Lung (tissue), 12 donors: Measurements from ENCODE around the gene RETREG1. TPM values are rescaled to one million over a fixed set of nuclear protein-coding genes. Genes with fewer than 3 reads are reported as not detected.

Experiments
- ATAC-seq: fragments of 200-7000 bp; cut with Tn5 transposase; one replicate; pipeline ENCODE4 v1.9.1; 2020; ENCODE audit warnings: moderate number of reproducible peaks; ENCODE audit not compliant: insufficient read depth, low FRiP score
- DNase-seq, 3 donors: peaks; one replicate each; pipeline ENCODE4 v3.0.0-alpha.2; 2013 to 2017
- H3K27ac ChIP-seq, 2 donors: one replicate each; pipeline ENCODE4 v1.5.1; 2013; ENCODE audit warnings: mild to moderate bottlenecking in 2 of 2, moderate library complexity in 2 of 2, control low read depth in 1 of 2, inconsistent platforms in 1 of 2, low read depth in 1 of 2, low read length in 1 of 2
- H3K27me3 ChIP-seq, 3 donors: one replicate each; pipeline ENCODE4 v1.5.1; 2013; ENCODE audit warnings: low read length in 2 of 3; ENCODE audit not compliant: control insufficient read depth in 3 of 3, insufficient read depth in 3 of 3
- H3K36me3 ChIP-seq, 4 donors: one replicate each; pipeline ENCODE4 v1.5.1; 2013; ENCODE audit warnings: low read length in 4 of 4, mild to moderate bottlenecking in 1 of 4, moderate library complexity in 1 of 4; ENCODE audit not compliant: control insufficient read depth in 4 of 4, insufficient read depth in 4 of 4
- H3K4me1 ChIP-seq, 5 donors: one replicate each; pipeline ENCODE4 v1.5.1; 2013; ENCODE audit warnings: low read length in 5 of 5, mild to moderate bottlenecking in 2 of 5, moderate library complexity in 1 of 5; ENCODE audit not compliant: control insufficient read depth in 5 of 5, insufficient read depth in 5 of 5
- H3K4me3 ChIP-seq: one replicate; pipeline ENCODE4 v1.5.1; 2013; ENCODE audit warnings: mild to moderate bottlenecking, control low read depth, moderate library complexity
- H3K9ac ChIP-seq, 2 donors: one replicate each; pipeline ENCODE4 v1.5.1; 2013; ENCODE audit warnings: low read length in 2 of 2, control low read depth in 1 of 2; ENCODE audit not compliant: insufficient read depth in 1 of 2
- H3K9me3 ChIP-seq, 4 donors: one replicate each; pipeline ENCODE4 v1.5.1; 2013; ENCODE audit warnings: low read length in 3 of 4, mild to moderate bottlenecking in 1 of 4, moderate library complexity in 1 of 4; ENCODE audit not compliant: control insufficient read depth in 4 of 4, insufficient read depth in 3 of 4
- WGBS, 2 donors: extraction: QIAGEN DNeasy Blood & Tissue Kit; methylation state at CpG; one replicate each; pipeline ENCODE4 v1.1.7; 2013; 5-methylcytosine and 5-hydroxymethylcytosine counted together
- polyA plus RNA-seq, 2 donors: library from polyadenylated mRNA; stranded (reverse); fragments of 200-250 nt; gene quantifications; one replicate each; pipeline ENCODE4 v1.2.1, GENCODE V29; 2013
- total RNA-seq, 2 donors: library from RNA; depleted of rRNA in 1 of 2; stranded (reverse); fragments of >200 nt in 1 of 2; gene quantifications; one replicate each; pipeline ENCODE4 v1.2.1, GENCODE V29; 2014 to 2021
- TF ChIP-seq, protein P1 (sequence below): IDR thresholded peaks from 2 replicates; pipeline ENCODE4 v1.5.1; 2012; ENCODE audit warnings: mild to moderate bottlenecking; ENCODE audit errors: control extremely low read depth, extremely low read depth
- donor health status: control.
- donor health status: control.
- donor health status: Bipolar disorder and iron deficiency.
- donor health status: healthy.
- donor health status: DM: yes; HTN: yes; CAD: no.

Gene RETREG1
- total and polyA plus RNA-seq, 4 donors: 6.8 to 19.5 (median 9.6) TPM

- 84 to 88% methylated on average over 4 of the region's 4 CpGs for WGBS, 2 donors
Observed at GRCh38 chr5:16531063-16531648, 85.6 kb downstream of the RETREG1 start.

GRCh38 chr5:16529306-16529705, 87.5 kb downstream of the RETREG1 start:
- H3K27ac ChIP-seq: peak overlapping the region in 1 of 2 donors; percentile 67
- H3K9ac ChIP-seq: no peak overlapping the region

More at GRCh38 chr5:16531063-16531648, 85.6 kb downstream of the RETREG1 start:
- H3K4me3 ChIP-seq: no peak overlapping the region
- TF ChIP-seq, protein P1, sequence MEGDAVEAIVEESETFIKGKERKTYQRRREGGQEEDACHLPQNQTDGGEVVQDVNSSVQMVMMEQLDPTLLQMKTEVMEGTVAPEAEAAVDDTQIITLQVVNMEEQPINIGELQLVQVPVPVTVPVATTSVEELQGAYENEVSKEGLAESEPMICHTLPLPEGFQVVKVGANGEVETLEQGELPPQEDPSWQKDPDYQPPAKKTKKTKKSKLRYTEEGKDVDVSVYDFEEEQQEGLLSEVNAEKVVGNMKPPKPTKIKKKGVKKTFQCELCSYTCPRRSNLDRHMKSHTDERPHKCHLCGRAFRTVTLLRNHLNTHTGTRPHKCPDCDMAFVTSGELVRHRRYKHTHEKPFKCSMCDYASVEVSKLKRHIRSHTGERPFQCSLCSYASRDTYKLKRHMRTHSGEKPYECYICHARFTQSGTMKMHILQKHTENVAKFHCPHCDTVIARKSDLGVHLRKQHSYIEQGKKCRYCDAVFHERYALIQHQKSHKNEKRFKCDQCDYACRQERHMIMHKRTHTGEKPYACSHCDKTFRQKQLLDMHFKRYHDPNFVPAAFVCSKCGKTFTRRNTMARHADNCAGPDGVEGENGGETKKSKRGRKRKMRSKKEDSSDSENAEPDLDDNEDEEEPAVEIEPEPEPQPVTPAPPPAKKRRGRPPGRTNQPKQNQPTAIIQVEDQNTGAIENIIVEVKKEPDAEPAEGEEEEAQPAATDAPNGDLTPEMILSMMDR: no peak
- no peak overlapping the region for H3K9ac ChIP-seq
- no peak for DNase-seq
- peaks cover 0 to 1% (median 0%) of the 10 kb centered on the region in 5 donors for H3K4me1 ChIP-seq
- no peaks in the 10 kb centered on the region for H3K36me3 ChIP-seq
- ATAC-seq: no peak
- no peaks in the 10 kb centered on the region for H3K27me3 ChIP-seq
- peak overlapping the region in 1 of 2 donors; percentile 11 for H3K27ac ChIP-seq
- no peaks in the 10 kb centered on the region for H3K9me3 ChIP-seq

GRCh38 chr5:16528382-16529110, 88.3 kb downstream of the RETREG1 start:
- Histone ChIP-seq H3K9ac (no peak overlapping the region), H3K9me3 (no peaks in the 10 kb centered on the region), H3K36me3 (no peaks in the 10 kb centered on the region), H3K27me3 (no peaks in the 10 kb centered on the region), H3K4me3 (no peak overlapping the region), H3K4me1 (peaks cover 0 to 1% (median 0%) of the 10 kb centered on the region in 5 donors), H3K27ac (peak overlapping the region in 1 of 2 donors; percentile 63)
- no peak for ATAC-seq
- WGBS, 2 donors: 91 to 93% methylated on average over 7 of the region's 7 CpGs
- no peak for DNase-seq
- TF ChIP-seq, protein P1: no peak

More at GRCh38 chr5:16529306-16529705, 87.5 kb downstream of the RETREG1 start:
- peaks cover 0 to 1% (median 0%) of the 10 kb centered on the region in 5 donors for H3K4me1 ChIP-seq
- H3K27me3 ChIP-seq: no peaks in the 10 kb centered on the region
- WGBS, 2 donors: 91 to 96% methylated on average over 7 of the region's 7 CpGs
- H3K36me3 ChIP-seq: no peaks in the 10 kb centered on the region
- TF ChIP-seq, protein P1: no peak
- H3K4me3 ChIP-seq: no peak overlapping the region
- ATAC-seq (no peak), DNase-seq (no peak)
- no peaks in the 10 kb centered on the region for H3K9me3 ChIP-seq
